Activated effector memory CD4-positive, alpha-beta T cell treated with anti-CD3 and anti-CD28 coated beads, Interleukin-2, amount 50 U/mL, for 16 hours (primary cell): ENCODE measurements around the gene RGS6.

ENCODE experiments used
- DNase-seq: peaks from one replicate; pipeline ENCODE4 v3.0.0-alpha.2; 2020

Gene RGS6

GRCh38 chr14:72562300-72562699 lies 630.1 kb downstream of the RGS6 start:
- no peak for DNase-seq

GRCh38 chr14:72563676-72564075 lies 631.4 kb downstream of the RGS6 start:
- DNase-seq: no peak

GRCh38 chr14:72565149-72565559 lies 632.9 kb downstream of the RGS6 start:
- no peak for DNase-seq

- no peak for DNase-seq
Observed at GRCh38 chr14:72565917-72566316, 633.7 kb downstream of the RGS6 start.

- no peak for DNase-seq
Observed at GRCh38 chr14:72567226-72567625, 635.0 kb downstream of the RGS6 start.

- DNase-seq: no peak
Observed at GRCh38 chr14:72568296-72568992, 636.2 kb downstream of the RGS6 start.

- no peak for DNase-seq
Observed at GRCh38 chr14:72573725-72574417, 641.6 kb downstream of the RGS6 start.

- DNase-seq: no peak
Observed at GRCh38 chr14:72574715-72575114, 642.5 kb downstream of the RGS6 start.

GRCh38 chr14:72576258-72576657 lies 644.0 kb downstream of the RGS6 start:
- DNase-seq: no peak

GRCh38 chr14:72577521-72577920 lies 645.3 kb downstream of the RGS6 start:
- no peak for DNase-seq

GRCh38 chr14:72578514-72578913 lies 646.3 kb downstream of the RGS6 start:
- no peak for DNase-seq

GRCh38 chr14:72582582-72582981 lies 650.4 kb downstream of the RGS6 start:
- no peak for DNase-seq

- no peak for DNase-seq
Observed at GRCh38 chr14:72583316-72584272, 651.4 kb downstream of the RGS6 start.

GRCh38 chr14:72588521-72588920 lies 656.3 kb downstream of the RGS6 start:
- DNase-seq: no peak

GRCh38 chr14:72589652-72590051 lies 657.4 kb downstream of the RGS6 start:
- DNase-seq: no peak

GRCh38 chr14:72590577-72590976 lies 658.3 kb downstream of the RGS6 start:
- no peak for DNase-seq

GRCh38 chr14:72591391-72591790 lies 659.2 kb downstream of the RGS6 start:
- no peak for DNase-seq

GRCh38 chr14:72594099-72594901 lies 662.1 kb downstream of the RGS6 start:
- DNase-seq: peak; percentile 69

GRCh38 chr14:72595152-72595862 lies 663.1 kb downstream of the RGS6 start:
- no peak for DNase-seq

- peak; percentile 41 for DNase-seq
Observed at GRCh38 chr14:72597252-72598233, 665.3 kb downstream of the RGS6 start.

- DNase-seq: peak; percentile 42
Observed at GRCh38 chr14:72598306-72598705, 666.1 kb downstream of the RGS6 start.
